ENCODE results near the gene PLXDC2.

- TF ChIP-seq CTCF (IDR thresholded peaks at IDR 0.05 in 2 of 3, conservative IDR thresholded peaks at IDR 0.05 in 1 of 3; ENCODE audit: borderline replicate concordance in 1 of 3, insufficient read depth in 1 of 3, low read depth in 2 of 3, low read length in 2 of 3) (no peak), POLR2A (IDR thresholded peaks at IDR 0.05; ENCODE audit: borderline replicate concordance, extremely low read depth, insufficient read depth, insufficient read length) (no peak), SP1 (IDR thresholded peaks at IDR 0.05; ENCODE audit: low read depth) (no peak), CEBPB (IDR thresholded peaks at IDR 0.05; ENCODE audit: low read depth) (no peak), POLR2AphosphoS5 (IDR thresholded peaks at IDR 0.05; ENCODE audit: low read depth, low read length) (no peak), TCF7L2 (IDR thresholded peaks at IDR 0.05; ENCODE audit: borderline replicate concordance, extremely low read depth, insufficient read depth, insufficient read length) (no peak), YY1 (IDR thresholded peaks at IDR 0.05; ENCODE audit: extremely low read depth, insufficient replicate concordance, low read depth, low read length) (no peak), ZNF274 (IDR thresholded peaks at IDR 0.05; ENCODE audit: low read depth, low read length) (no peak), RAD21 (IDR thresholded peaks at IDR 0.05; ENCODE audit: low read depth) (no peak), REST (IDR thresholded peaks at IDR 0.05; ENCODE audit: low read depth) (no peak)
Observed at GRCh38 chr10:20265146-20265545, 448.9 kb downstream of the PLXDC2 start.

All from HCT116 (cell line).